Fibroblast of skin of back (primary cell): ENCODE data around the gene CAMK2N1.

Experiments
- DNase-seq: peaks from one replicate; pipeline ENCODE4 v3.0.0-alpha.2; 2013

The CAMK2N1 gene

DNA sequence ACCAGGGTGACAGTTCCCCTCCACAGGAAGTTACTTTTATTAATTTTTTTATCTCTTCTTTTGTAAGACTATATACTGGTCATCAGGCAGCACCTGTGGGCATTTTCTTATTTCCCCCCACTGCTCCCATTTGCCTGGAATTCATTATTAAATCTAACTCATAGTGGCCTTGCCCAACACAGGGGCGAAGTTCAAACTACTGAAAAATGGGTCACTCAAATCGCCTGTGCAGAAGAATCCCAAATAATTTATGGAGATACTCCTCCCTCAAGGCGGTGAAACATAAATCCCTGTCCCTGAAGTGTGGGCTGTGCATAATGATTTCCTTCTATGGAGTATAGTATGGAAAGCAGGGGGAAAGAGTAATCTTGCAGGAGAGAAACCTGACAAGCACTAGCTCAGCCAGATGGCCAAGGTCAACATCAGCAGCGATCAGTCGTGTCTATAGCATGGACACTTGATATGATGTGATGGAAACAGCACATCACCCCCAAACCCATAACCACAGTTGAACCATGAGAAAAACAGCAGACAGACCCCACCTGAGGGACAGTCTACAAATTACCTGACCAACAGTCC, 7.9 kb downstream of the CAMK2N1 start:
- no peak for DNase-seq

DNA sequence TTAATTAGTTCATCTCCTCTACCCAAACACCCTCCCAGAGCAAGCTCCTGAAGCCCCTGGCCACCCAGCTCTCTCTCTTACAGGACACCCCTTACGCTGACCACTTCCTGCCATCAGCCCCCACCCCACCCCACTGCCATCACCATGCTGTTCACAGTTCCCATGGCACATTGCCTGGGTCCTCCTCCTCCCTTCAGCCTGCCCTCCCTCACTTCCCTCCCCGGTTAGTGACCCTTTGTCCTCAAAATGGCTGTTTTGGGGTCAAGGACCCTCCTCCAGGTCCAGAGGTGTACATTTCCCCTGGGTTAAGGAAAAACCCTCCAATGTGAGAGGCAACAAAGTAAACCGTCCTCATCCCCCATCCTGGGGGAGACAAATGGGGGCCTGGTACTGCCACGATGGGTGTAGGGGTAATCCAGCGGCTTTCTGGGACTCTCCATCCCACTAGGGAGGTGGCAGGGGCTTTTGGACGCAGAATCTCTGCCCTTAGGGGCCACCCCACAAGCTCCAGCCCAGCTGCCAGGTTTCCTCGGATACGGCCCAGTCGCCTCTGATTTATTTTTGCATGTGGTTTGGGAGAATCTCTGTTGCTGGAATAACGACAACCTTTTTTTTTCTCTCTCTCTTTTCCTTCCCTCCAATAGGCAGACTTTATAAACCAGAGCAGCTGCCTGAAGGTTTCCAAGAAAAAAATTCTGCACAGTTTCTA, 8.5 kb downstream of the CAMK2N1 start:
- DNase-seq: no peak

DNA sequence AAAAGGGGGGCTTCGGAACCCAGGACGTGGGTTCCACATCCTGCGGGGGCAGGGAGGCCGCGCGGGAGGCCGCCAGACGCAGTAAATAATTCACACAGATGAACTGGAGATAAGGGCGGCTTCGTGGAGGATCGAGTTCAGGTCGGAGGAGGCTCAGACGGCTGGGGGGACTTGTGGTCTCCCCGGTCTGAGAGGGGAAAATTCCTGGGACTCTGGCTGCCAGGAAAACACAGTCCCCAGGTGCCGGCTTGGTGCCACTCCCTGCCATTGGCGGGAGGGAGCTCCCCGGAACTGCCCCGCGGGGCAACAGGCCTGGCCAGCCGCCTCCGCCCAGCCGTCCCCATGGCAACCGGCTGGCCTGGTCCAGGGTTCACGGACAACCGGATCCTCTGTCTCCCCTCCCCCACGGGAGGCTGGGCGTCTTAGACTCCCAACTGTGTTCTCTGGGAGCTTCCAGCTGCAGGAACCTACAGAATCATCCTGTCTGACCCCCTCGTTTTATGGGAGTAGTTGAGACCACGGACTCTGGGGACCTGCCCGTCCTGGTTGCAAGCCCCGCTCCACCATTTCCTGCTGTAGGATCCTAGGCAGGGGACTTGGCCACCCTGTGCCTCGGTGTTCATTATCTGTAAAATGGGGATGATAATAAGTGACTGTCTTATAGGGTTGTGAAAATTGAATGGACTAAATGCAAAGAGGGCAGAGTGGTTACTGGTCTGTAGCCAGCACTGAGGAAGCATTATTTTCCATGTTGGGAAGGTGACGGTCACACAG, 9.6 kb downstream of the CAMK2N1 start:
- no peak for DNase-seq

DNA sequence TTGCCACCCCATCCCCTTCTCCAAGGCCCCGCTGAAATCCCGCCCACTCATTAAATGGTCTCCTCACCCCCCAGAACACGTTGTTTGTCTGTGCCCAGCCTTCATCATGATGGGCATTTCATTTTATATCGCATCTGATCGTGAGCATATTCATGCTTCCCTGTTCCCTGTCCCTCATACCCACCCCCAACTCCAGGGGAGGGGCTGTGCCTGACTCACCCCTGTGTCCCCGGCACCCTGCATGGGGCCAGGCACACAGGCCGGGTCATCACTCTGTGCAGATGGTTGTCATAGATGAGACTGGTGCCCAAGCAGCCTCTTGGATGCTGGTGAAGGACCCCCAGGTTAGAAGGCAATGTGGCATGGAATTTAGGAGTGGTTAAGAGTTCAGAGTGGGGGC, 11.0 kb downstream of the CAMK2N1 start:
- DNase-seq: no peak

DNA sequence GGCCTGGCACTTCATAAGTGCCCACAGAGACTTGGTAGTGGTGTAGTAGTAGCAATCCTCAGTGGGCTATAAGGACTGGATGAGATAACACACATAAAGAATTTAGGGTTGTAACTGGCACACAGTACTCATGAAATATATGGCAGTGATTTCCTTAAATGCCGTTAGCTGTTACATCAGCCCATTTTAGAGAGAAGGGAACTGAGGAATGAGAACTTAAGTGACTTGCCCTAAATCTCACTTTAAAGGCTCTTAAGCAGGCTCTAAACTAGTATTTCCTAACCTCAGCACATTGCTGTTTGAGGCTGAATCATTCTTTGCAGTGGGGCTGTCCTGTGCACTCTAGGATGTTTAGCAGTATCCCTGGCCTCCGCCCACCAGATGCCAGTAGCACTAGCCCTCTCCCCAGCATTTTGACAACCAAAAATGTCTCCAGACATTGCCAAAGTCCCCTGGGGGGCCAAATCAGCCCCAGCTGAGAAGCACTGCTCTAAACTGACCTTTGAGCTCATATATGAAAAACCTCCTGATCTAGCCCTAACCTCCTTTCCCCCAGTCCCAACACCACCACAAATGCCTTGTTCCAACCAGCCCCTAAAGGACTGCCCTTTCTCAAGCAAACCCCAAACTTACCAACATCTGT, 11.6 kb downstream of the CAMK2N1 start:
- DNase-seq: no peak

DNA sequence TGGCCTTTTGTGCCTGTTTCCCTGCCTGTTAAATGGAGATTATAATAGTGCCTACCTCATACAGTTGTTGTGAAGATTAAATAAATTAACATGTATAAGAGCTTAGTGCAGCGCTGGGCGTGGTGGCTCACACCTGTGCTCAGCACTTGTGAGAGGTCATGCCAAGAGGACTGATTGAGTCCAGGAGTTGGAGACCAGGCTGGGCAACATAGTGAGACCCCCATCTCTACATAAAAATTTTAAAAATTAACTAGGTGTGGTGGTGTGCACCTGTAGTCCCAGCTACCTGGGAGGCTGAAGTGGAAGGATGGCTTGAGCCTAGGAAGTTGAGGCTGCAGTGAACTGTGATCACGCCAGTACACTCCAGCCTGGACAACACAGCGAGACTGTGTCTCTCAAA, 12.1 kb downstream of the CAMK2N1 start:
- DNase-seq: no peak

DNA sequence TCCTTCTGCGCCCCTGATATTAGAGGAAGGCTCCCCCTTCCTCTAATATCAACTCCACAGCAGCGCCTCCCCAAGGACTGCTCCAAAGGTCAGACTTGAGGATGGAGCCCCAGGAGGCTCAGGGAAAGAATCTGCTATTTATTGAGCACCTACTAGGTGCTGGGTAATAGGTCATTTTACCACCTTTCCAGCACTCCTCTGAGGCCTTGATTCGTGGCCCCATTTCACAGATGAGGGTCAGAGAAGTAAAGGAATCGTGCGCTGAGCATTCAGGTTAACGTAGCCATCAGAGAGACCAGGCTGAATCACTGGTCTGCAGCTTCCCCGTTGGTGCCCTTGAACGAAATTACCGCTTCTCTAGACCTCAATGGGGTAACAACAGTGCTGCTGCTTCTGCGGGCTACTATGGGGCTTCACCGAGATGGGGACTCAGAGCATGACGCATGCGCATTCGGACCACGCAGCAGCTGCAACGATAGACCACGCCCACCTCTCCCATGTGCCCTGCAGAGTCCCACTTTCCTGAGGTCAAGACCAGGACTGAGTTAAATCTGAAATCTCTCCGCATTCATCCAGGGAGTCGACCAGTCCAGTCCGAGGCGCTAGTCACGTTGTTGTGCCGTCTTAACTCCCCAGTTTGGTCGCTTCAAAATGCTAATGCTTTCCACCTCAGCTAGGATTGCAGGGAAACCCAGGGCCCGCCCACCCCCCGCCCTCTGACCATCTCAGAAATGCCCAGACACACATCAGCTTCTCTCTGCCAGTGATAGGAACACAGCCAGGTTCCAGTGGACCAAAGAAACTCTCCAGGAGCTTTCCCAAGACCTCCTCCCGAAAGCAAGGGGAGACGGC, 12.9 kb downstream of the CAMK2N1 start:
- peak; percentile 53 for DNase-seq

DNA sequence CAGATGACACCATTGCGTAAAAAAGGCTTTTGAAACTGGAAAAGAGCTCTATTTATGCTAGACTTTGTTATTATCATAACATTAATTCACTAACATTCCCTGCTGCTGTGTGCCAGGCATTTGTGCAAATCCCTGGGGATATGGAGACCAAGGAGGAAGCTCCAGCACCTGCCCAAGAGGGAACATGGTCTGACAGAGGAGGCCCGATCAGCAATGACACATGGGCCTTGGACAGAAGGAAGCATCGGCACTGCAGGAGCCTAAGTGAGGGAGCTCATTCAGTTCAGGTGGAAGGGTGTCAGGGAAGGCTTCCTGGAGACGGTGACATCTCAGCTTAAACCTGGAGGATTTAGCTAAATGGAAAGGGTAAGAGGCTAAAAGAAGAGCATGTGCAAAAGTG, 13.9 kb downstream of the CAMK2N1 start:
- DNase-seq: no peak

DNA sequence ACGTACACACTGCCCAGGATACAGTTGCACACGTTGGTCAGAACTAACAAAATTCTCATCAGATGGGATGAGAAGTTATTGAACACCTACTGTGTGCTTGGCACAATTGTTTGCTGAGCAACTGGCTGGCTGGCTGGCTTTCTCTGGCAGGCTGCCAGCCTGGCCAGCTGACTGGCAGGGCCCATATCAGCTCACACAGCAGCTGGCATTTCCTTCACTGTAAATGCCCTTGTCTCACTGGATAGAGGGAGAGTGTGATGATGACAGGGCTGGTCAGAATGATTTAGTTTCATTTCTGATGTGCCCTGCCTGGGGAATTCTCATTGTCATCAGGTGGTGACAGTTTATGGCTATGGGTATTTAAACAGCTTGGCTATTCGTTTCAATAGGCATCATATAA, 15.8 kb downstream of the CAMK2N1 start:
- no peak for DNase-seq

DNA sequence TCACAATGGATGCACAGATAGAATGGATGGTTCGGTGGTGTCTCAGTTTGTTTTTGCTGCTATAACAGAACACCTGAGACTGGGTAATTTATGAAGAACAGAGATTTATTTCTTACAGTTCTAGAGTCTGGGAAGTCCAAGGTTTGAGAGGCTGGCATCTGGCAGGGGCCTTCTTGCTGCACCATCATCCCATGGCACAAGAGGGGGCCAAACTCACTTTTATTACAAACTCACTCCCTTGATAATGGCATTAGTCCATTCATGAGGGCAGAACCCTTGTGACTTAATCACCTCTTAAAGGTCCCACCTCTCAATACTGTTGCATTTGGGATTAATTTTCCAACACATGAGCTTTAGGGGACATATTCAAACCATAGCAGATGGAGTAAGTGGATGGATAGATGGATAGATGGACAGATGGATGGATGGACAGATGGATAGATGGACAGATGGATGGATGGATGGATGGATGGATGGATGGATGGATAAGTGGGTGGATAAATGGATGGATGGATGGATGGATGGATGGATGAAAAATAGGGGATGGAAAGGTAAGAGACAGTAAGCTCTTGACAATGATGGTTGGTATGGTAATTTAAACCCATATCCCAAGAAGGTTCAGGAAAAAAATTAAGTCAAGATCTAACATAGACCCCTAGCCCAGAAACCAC, 16.5 kb downstream of the CAMK2N1 start:
- DNase-seq: no peak

DNA sequence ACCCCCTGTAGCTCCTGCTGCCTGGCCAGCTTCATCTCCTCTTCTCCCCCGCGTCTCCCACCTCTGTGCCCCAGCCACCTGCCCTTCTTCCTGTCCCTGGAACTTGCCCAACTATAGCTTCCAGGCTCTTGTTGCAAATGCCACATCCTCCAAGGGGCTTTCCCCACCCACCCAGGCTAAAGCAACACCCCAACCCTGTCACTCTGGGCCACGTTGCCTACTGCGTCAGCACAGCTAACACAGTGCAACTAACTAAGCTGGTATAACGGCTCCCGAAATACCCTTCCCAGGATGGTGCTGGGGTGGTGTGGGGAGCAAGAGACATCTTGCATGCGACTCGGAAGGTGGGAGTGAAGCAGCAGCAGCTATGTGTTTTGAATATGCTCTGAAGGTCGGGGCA, 19.7 kb downstream of the CAMK2N1 start:
- DNase-seq: no peak

DNA sequence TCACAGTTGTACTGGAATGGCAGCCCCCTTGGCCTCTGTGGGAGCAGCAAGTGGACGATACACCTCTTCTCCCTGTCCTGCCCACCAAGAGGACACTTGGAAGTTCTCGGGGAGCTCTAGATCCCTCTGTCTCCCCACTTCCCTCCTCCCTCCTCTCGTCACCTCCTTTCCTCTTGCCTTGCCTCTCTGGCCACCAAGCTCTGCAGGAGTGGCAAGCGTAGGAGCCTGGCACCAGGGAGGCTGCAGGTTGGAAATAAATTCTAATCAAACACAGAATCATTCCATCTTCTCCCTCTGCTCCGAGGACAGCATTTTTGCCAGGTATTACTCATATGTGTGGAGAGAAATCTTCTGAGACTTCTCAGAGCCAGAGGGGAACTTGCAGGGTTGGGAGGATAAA, 20.8 kb downstream of the CAMK2N1 start:
- no peak for DNase-seq

DNA sequence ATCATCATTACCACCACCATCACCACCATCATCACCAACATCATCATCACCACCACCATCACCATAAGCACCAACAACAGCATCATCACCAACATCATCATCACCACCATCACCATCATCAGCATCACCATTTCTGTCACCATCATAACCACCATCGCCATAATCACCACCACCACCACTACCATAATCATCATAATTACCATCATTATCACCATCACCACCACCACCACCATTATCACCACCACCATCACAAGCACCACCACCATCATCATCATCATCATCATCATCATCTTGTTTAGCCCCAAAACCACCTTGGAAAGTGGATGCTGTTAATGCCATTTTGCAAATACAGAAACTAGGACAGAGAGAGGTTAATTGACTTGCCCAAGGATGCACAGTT, 22.5 kb downstream of the CAMK2N1 start:
- no peak for DNase-seq

DNA sequence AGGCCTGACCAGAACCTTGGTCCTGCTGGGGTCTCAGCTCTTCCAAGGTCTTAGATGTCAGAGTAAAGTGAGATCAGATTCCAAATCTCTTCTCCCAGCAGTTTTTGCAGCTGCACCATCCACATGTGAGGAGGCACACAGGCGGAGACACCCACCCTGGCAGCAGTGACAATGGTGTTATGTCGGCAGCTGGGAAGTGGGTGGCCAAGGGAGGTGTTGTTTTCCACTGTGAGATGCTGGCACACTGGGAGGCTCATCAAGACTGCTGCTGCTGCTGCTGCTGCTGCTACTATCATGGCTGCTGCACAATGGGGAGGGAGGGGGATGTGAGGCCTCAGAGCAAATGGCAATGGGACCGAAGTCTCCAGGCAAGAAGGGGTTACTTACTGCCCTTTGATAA, 23.6 kb downstream of the CAMK2N1 start:
- DNase-seq: no peak

DNA sequence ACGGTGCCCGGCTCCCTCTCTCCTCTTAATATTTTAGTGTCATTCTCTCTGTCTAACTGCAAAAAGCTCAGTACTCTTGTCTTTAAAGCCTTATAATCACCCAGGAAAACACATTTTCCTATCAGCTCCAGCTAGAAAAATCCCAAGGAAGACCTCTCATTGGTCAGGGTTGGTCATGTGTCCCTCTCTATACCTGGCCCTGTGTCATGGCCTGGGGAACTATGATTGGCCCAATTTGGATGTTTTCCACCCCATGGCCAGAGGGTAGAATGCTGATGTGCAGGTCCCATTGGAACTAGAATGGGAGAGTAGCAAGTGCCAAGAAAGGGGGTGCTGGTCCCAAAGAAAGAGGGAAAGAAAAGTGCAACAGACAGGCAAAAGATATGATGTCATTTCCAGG, 27.3 kb downstream of the CAMK2N1 start:
- DNase-seq: no peak

DNA sequence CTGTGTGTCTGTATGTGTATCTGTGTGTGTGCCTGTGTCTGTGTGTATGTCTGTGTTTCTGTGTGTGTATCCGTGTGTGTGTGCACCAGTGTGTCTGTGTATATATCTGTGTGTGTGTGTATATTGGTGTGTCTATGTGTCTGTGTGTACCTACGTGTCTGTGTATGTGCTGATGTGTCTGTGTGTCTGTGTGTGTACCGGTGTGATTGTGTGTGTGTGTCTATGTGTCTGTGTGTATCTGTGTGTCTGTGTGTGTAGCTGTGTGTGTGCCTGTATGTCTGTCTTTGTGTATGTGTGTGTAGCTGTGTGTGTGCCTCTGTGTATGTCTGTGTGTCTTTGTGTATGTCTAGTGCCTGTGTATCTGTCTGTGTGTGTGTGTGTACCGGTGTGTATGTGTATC, 32.0 kb downstream of the CAMK2N1 start:
- no peak for DNase-seq

DNA sequence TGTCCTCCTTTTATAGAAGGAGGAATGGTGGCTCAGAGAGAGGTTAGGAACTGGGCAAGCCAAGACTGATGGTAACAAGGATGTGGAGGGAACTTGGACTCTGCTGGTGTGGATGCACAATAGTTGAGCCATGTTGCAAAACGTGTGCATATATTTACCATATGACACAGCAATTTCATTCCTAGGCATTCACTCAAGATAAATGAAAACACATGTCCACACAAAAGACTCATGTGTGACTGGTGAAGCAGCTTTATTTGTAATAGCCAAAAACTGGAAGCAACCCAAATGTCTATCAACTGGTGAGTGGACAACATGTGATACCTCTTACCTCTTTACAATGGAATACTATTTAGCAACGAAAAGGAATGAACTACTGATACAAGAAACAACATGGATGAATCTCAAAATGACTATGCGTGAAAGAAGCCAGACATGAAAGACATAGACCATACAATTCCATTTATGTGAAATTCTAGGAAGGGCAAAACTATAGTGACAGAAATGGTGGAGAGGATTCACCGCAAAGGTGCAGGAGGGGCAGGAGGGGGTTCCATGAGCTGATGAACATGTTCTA, 36.2 kb downstream of the CAMK2N1 start:
- peak; percentile 47 for DNase-seq

DNA sequence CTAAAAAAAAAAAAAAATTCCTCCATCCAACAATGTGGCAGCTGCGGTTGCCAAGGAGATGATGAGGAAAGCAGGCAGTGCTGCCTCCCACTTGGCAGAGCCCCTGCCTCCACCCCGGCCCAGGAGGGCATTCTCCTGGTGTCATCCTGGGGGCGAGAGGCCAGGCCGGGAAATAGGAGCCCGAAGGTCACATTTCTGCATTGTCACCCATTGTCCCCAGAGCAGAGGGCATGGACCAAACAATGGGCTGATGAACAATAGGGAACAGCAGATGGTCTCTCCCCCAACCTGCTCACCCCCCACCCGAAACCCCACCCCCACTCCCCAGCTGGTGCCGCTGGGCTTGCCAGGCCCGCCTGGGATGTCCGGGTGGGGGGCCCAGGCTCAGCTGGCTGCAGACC, 37.3 kb downstream of the CAMK2N1 start:
- no peak for DNase-seq

DNA sequence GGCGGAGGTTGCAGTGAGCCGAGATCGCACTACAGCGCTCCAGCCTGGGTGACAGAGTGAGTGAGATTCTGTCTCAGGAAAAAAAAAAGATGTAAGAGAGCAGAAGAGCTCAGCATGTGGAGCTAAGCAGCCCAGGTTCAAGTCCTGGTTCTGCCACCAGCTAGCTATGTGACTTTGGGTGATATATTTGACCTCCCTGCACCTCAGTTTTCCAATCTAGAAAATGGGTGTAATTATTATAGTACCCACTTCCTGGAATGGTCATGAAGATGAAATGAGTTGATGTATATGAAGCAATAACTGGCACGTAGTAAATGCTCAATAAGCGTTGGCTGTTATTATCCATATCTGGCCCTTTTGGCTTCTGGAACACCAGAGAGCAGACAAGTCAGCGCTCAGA, 38.2 kb downstream of the CAMK2N1 start:
- no peak for DNase-seq

DNA sequence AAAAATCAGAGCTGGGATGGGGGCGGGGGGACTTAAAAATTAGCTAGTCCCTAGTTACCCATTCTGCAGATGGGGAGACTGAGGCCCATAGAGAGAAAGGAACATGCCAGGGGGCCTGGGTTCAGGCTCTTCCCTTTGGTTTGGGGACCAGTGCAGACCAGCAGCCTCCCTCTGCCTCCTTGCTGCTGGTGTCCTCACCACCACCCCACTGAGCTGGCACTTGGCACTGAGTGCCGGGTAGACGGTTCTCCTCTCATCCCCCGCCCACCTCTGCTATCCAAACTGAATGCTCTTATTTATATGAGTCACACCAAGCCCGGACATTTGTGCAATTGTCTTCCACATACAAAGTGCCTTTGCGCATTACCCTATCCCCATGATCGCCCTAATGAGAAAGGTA, 39.2 kb downstream of the CAMK2N1 start:
- no peak for DNase-seq

DNA sequence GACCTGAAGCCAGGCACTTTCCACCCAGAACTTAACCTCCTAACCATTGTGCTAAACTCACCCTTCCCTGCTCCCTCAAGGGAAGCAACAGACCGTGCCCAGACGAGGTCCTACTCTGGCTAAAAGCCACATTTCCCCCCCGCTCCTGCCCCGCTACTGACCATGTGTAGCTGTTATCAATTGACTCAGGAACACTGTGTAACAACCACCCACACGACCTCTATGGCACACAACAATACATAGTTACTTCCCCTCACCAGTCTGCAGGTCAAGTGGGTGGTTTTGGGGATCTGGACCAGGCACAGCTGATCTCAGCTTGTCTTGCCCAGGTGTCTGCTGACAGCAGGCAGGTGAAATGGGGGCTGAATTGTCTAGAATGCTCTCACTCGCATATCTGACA, 40.1 kb downstream of the CAMK2N1 start:
- no peak for DNase-seq
